ENCODE measurements around the gene WWTR1. TPM values are rescaled to one million over a fixed set of nuclear protein-coding genes. Genes with fewer than 3 reads are reported as not detected.
A peak's percentile ranks its signal among the peaks of the same experiment; 100 is the strongest.

The WWTR1 gene
- total RNA-seq, 1 experiment from 2014 or later, result 24.4 TPM

GRCh38 chr3:149619136-149619535 lies 38.7 kb downstream of the WWTR1 start:
- peak overlapping the region in 1 of 3 experiments; percentile 8; a peak in 1 of 7 replicates for H3K27ac Mint-ChIP-seq
- DNase-seq, result no peak
- H3K9ac ChIP-seq (ENCODE audit: extremely low read depth, insufficient read length, low read length), result no peak overlapping the region
- peaks cover under 1% of the 10 kb centered on the region; the same call in 1 of the 2 replicates for H3K79me2 ChIP-seq (ENCODE audit: insufficient read depth, low read length)
- WGBS (ENCODE audit: extremely low coverage, insufficient read length, low lambda C conversion rate), result no CpG with 5 or more reads among the region's 4 CpGs
- no peak overlapping the region for H2BK20ac ChIP-seq (ENCODE audit: low read depth, low read length, poor library complexity, severe bottlenecking)
- H3K56ac ChIP-seq (ENCODE audit: insufficient read length, low read depth, low read length), result no peak overlapping the region
- no peak overlapping the region for H2BK5ac ChIP-seq (ENCODE audit: insufficient read length, low read length)
- H3K14ac ChIP-seq (ENCODE audit: insufficient read depth, low read length), result no peak overlapping the region
- H3K18ac ChIP-seq (ENCODE audit: insufficient read length, low read depth, low read length), result no peak overlapping the region
- no peak overlapping the region for H3K23ac ChIP-seq (ENCODE audit: insufficient read length, low read depth, low read length)
- H3T11ph ChIP-seq (ENCODE audit: low read length), result no peak overlapping the region
- H3K9me3 ChIP-seq (ENCODE audit: control insufficient read depth, low read depth, low read length), result no peaks in the 10 kb centered on the region
- no peaks in the 10 kb centered on the region for H3K23me2 ChIP-seq (ENCODE audit: insufficient read length, low read depth, low read length, poor library complexity, severe bottlenecking)
- TF ChIP-seq CTCF (conservative IDR thresholded peaks at IDR 0.05), result no peak
- no peak overlapping the region for H2AFZ ChIP-seq (ENCODE audit: low read length)
- no peak overlapping the region for H3K4me2 ChIP-seq (ENCODE audit: insufficient read depth, insufficient read length, low read length)
- no peaks in the 10 kb centered on the region for H3K79me1 ChIP-seq (ENCODE audit: insufficient read depth, low read depth, low read length, poor library complexity, severe bottlenecking)
- H4K8ac ChIP-seq (replicated peaks; ENCODE audit: insufficient read length, low read depth, low read length), result no peak overlapping the region
- H3K27ac ChIP-seq (ENCODE audit: insufficient read length, low read depth, low read length), result no peak overlapping the region
- no peak overlapping the region for H2BK15ac ChIP-seq (ENCODE audit: low read depth, low read length)
- no peaks in the 10 kb centered on the region for H3K9me3 Mint-ChIP-seq
- H4K5ac ChIP-seq (ENCODE audit: insufficient read length, low read depth, low read length), result no peak overlapping the region
- H4K20me1 ChIP-seq (ENCODE audit: control insufficient read depth, insufficient read depth, insufficient read length), result no peaks in the 10 kb centered on the region
- no peak overlapping the region for H3K4ac ChIP-seq (ENCODE audit: low read depth, low read length)
- no peaks in the 10 kb centered on the region for H3K27me3 Mint-ChIP-seq (ENCODE audit: low read depth)
- H3K27me3 ChIP-seq (ENCODE audit: insufficient read depth, low read length), result no peaks in the 10 kb centered on the region
- no peaks in the 10 kb centered on the region; a peak in 2 of 7 replicates for H3K36me3 Mint-ChIP-seq (ENCODE audit: insufficient read depth in 1 of 3, low read depth in 3 of 3)
- H3K4me1 Mint-ChIP-seq, result peaks cover 37 to 43% of the 10 kb centered on the region in 2 experiments
- H3K4me3 Mint-ChIP-seq, result no peak overlapping the region
- H2BK120ac ChIP-seq (ENCODE audit: low read depth, low read length, poor library complexity, severe bottlenecking), result no peak overlapping the region
- no peak overlapping the region for H2BK12ac ChIP-seq (ENCODE audit: insufficient read length, low read depth, low read length)
- no peak overlapping the region for H4K91ac ChIP-seq (ENCODE audit: insufficient read length, low read depth, low read length)
- peaks cover 8% of the 10 kb centered on the region; the same call in 1 of the 2 replicates for H3K4me1 ChIP-seq (ENCODE audit: insufficient read depth, low read length)
- no peak overlapping the region for H2AK5ac ChIP-seq (ENCODE audit: insufficient read length, low read length)
